Measurements from ENCODE around the gene CNOT11. TPM values are rescaled to one million over a fixed set of nuclear protein-coding genes. Genes with fewer than 3 reads are reported as not detected.

Gene CNOT11
- total and polyA plus RNA-seq, 2 of the 13 experiments (the other 11 are each of a cell fraction or from before 2014, with no cell fraction given), result 114 to 209 TPM

GRCh38 chr2:101307950-101308431 is 55.3 kb downstream of the CNOT11 start (continued):
- TF ChIP-seq HBP1 (CRISPR knock-in tag; IDR thresholded peaks at IDR 0.05; ENCODE audit: low read depth) (no peak), PHF21A (CRISPR knock-in tag; IDR thresholded peaks at IDR 0.05) (no peak), MXD4 (CRISPR knock-in tag; IDR thresholded peaks at IDR 0.05) (no peak; the same call in 1 of the 2 replicates), BCLAF1 (IDR thresholded peaks at IDR 0.05) (no peak), NR1H2 (CRISPR knock-in tag; IDR thresholded peaks at IDR 0.05; ENCODE audit: borderline replicate concordance, low read depth) (peak; percentile 34; the same call in 1 of the 2 replicates), ZNF576 (CRISPR knock-in tag; IDR thresholded peaks at IDR 0.05) (no peak), ZBTB14 (CRISPR knock-in tag; IDR thresholded peaks at IDR 0.05) (no peak), MTF1 (CRISPR knock-in tag; IDR thresholded peaks at IDR 0.05) (peak; percentile 14; the same call in 1 of the 2 replicates), NFATC3 (CRISPR knock-in tag; IDR thresholded peaks at IDR 0.05) (peak; percentile 50; the same call in 1 of the 2 replicates), ZNF317 (CRISPR knock-in tag; IDR thresholded peaks at IDR 0.05) (no peak), KDM1A (CRISPR knock-in tag; IDR thresholded peaks at IDR 0.05) (no peak), NFAT5 (CRISPR knock-in tag; IDR thresholded peaks at IDR 0.05) (peak; percentile 83; the same call in 1 of the 2 replicates), ZSCAN20 (CRISPR knock-in tag; IDR thresholded peaks at IDR 0.05; ENCODE audit: borderline replicate concordance) (no peak; the same call in 1 of the 2 replicates), RELA (CRISPR knock-in tag; IDR thresholded peaks at IDR 0.05) (no peak), ZNF598 (CRISPR knock-in tag; IDR thresholded peaks at IDR 0.05; ENCODE audit: borderline replicate concordance) (no peak)

Data from HepG2 (cell line).